GM19351 (cell line): ENCODE results near the gene RMI1.

Source experiments
- ATAC-seq: cut with Tn5 transposase; IDR thresholded peaks from one replicate; pipeline ENCODE4 v1.9.1; 2021; ENCODE audit warnings: mild to moderate bottlenecking, moderate library complexity; ENCODE audit not compliant: unreplicated experiment

Gene RMI1

GRCh38 chr9:83967073-83967472 lies 13.5 kb upstream of the RMI1 start:
- ATAC-seq: no peak

- no peak for ATAC-seq
Observed at GRCh38 chr9:83969602-83970001, 11.0 kb upstream of the RMI1 start.

GRCh38 chr9:83971485-83971884 lies 9.1 kb upstream of the RMI1 start:
- ATAC-seq: no peak

- ATAC-seq: no peak
Observed at GRCh38 chr9:83972286-83972685, 8.3 kb upstream of the RMI1 start.

- no peak for ATAC-seq
Observed at GRCh38 chr9:83975300-83975699, 5.3 kb upstream of the RMI1 start.

GRCh38 chr9:83976372-83976771 lies 4.2 kb upstream of the RMI1 start:
- ATAC-seq: no peak

- no peak for ATAC-seq
Observed at GRCh38 chr9:83977196-83977595, 3.4 kb upstream of the RMI1 start.

GRCh38 chr9:83978992-83979811 lies 1.4 kb upstream of the RMI1 start:
- ATAC-seq: peak; percentile 25

- ATAC-seq: peak; percentile 81
Observed at GRCh38 chr9:83979812-83980394, 702 bp upstream of the RMI1 start, which contains the start of gene HNRNPK. Gene HNRNPK (minus strand): TSS chr9:83980215. CDS start chr9:83978252, 1,963 bp downstream.

- no peak for ATAC-seq
Observed at GRCh38 chr9:83981126-83981871, 694 bp downstream of the RMI1 start.

GRCh38 chr9:83986195-83986594 lies 5.6 kb downstream of the RMI1 start:
- ATAC-seq: peak; percentile 51

- ATAC-seq: no peak
Observed at GRCh38 chr9:83986765-83987401, 6.3 kb downstream of the RMI1 start.

GRCh38 chr9:83987402-83987791 lies 6.8 kb downstream of the RMI1 start:
- ATAC-seq: no peak

- ATAC-seq: no peak
Observed at GRCh38 chr9:83988411-83988810, 7.8 kb downstream of the RMI1 start.

GRCh38 chr9:83991355-83991754 lies 10.8 kb downstream of the RMI1 start:
- no peak for ATAC-seq

- ATAC-seq: no peak
Observed at GRCh38 chr9:83992407-83992806, 11.8 kb downstream of the RMI1 start.

- ATAC-seq: no peak
Observed at GRCh38 chr9:83992901-83993300, 12.3 kb downstream of the RMI1 start.

- ATAC-seq: no peak
Observed at GRCh38 chr9:83996126-83996525, 15.5 kb downstream of the RMI1 start.

GRCh38 chr9:83999141-83999918 lies 18.7 kb downstream of the RMI1 start:
- no peak for ATAC-seq

- no peak for ATAC-seq
Observed at GRCh38 chr9:84000186-84000585, 19.6 kb downstream of the RMI1 start.

- no peak for ATAC-seq
Observed at GRCh38 chr9:84001621-84002020, 21.0 kb downstream of the RMI1 start.
